GM23338 (cell line): ENCODE results near the gene TRDN. TPM values are rescaled to one million over a fixed set of nuclear protein-coding genes. Genes with fewer than 3 reads are reported as not detected.

ENCODE experiments used
- ATAC-seq: fragments of 200-7000 bp; cut with Tn5 transposase; 3 replicates; pipeline ENCODE4 v1.9.1; 2020
- DNase-seq: peaks from one replicate; pipeline ENCODE4 v3.0.0-alpha.2; 2015; ENCODE audit warnings: low spot score
- H2AFZ ChIP-seq: fragments of 200-600 bp; sonication (generic); 2 replicates; pipeline ENCODE4 v1.8.0; 2016; ENCODE audit warnings: antibody characterized with exemption, mild to moderate bottlenecking, moderate library complexity
- H3F3A ChIP-seq: fragments of 200-600 bp; sonication (generic); replicated peaks from 2 replicates; pipeline ENCODE4 v1.8.0; 2017; ENCODE audit warnings: antibody characterized with exemption, mixed run types, low read depth
- H3K27ac ChIP-seq: fragments of 200-600 bp; sonication (generic); 2 replicates; pipeline ENCODE4 v1.6.1; 2016; ENCODE audit warnings: low read depth
- H3K27me3 ChIP-seq: fragments of 200-600 bp; sonication (generic); 2 replicates; pipeline ENCODE4 v1.8.0; 2016; ENCODE audit warnings: mild to moderate bottlenecking, mixed run types, moderate library complexity; ENCODE audit not compliant: insufficient read depth
- H3K36me3 ChIP-seq: fragments of 200-600 bp; sonication (generic); 2 replicates; pipeline ENCODE4 v1.8.0; 2016; ENCODE audit warnings: mild to moderate bottlenecking; ENCODE audit not compliant: insufficient read depth
- H3K4me1 ChIP-seq: fragments of 200-600 bp; sonication (generic); 2 replicates; pipeline ENCODE4 v1.8.0; 2016; ENCODE audit warnings: mild to moderate bottlenecking, moderate library complexity; ENCODE audit not compliant: insufficient read depth
- H3K4me2 ChIP-seq: fragments of 200-600 bp; sonication (generic); 2 replicates; pipeline ENCODE4 v1.7.1; 2017; ENCODE audit warnings: mixed run types
- H3K4me3 ChIP-seq: fragments of 200-600 bp; sonication (generic); 2 replicates; pipeline ENCODE4 v1.6.1; 2016; ENCODE audit warnings: mixed run types
- H3K79me2 ChIP-seq: fragments of 200-600 bp; sonication (generic); replicated peaks from 2 replicates; pipeline ENCODE4 v1.8.0; 2017; ENCODE audit warnings: mild to moderate bottlenecking; ENCODE audit not compliant: insufficient read depth
- H3K9me2 ChIP-seq: fragments of 200-600 bp; sonication (generic); 2 replicates; pipeline ENCODE4 v1.8.0; 2017; ENCODE audit not compliant: insufficient read depth
- H4K20me1 ChIP-seq: fragments of 200-600 bp; sonication (generic); replicated peaks from 2 replicates; pipeline ENCODE4 v1.8.0; 2017; ENCODE audit warnings: mild to moderate bottlenecking; ENCODE audit not compliant: insufficient read depth
- H3K27ac Mint-ChIP-seq: 2 replicates; pipeline ENCODE4 v1.8.0; 2020; ENCODE audit warnings: inconsistent platforms, mild to moderate bottlenecking, moderate library complexity, mixed read lengths
- H3K27me3 Mint-ChIP-seq: 3 replicates; pipeline ENCODE4 v1.8.0; 2022; ENCODE audit warnings: low read depth, mild to moderate bottlenecking, moderate library complexity, mixed read lengths, inconsistent platforms; ENCODE audit not compliant: insufficient read depth, poor library complexity
- H3K36me3 Mint-ChIP-seq: 3 replicates; pipeline ENCODE4 v1.8.0; 2021; ENCODE audit warnings: low read depth, mild to moderate bottlenecking, inconsistent platforms, moderate library complexity, mixed read lengths
- H3K4me1 Mint-ChIP-seq: 3 replicates; pipeline ENCODE4 v1.8.0; 2020; ENCODE audit warnings: mild to moderate bottlenecking, inconsistent platforms, mixed read lengths
- H3K4me3 Mint-ChIP-seq: 3 replicates; pipeline ENCODE4 v1.8.0; 2021; ENCODE audit warnings: moderate library complexity, mild to moderate bottlenecking, inconsistent platforms, mixed read lengths
- H3K9me3 Mint-ChIP-seq: 3 replicates; pipeline ENCODE4 v1.8.0; 2020; ENCODE audit warnings: moderate library complexity, mild to moderate bottlenecking, inconsistent platforms, mixed read lengths
- CREB1 ChIP-seq: fragments of 250-450 bp; sonication (Bioruptor Pico); IDR thresholded peaks from 2 replicates; pipeline ENCODE4 v1.5.0; 2020; ENCODE audit warnings: low read depth, mild to moderate bottlenecking, moderate library complexity
- CTCF ChIP-seq, 2 experiments: fragments of 200-600 bp in 1 of 2; sonication (generic) in 1 of 2; conservative IDR thresholded peaks; 2 replicates each; pipeline versions ENCODE4 v1.5.1 to v1.6.1; 2016 to 2017; ENCODE audit warnings: antibody characterized with exemption in 2 of 2, low read depth in 2 of 2, mild to moderate bottlenecking in 2 of 2, moderate library complexity in 1 of 2
- EZH2 ChIP-seq: fragments of 200-600 bp; sonication (generic); IDR thresholded peaks from one replicate; pipeline ENCODE4 v1.8.0; 2017; ENCODE audit warnings: antibody characterized with exemption, mild to moderate bottlenecking, low read depth; ENCODE audit not compliant: unreplicated experiment
- EZH2phosphoT487 ChIP-seq: fragments of 200-600 bp; sonication (generic); IDR thresholded peaks from one replicate; pipeline ENCODE4 v1.8.1; 2018; ENCODE audit warnings: antibody characterized with exemption; ENCODE audit not compliant: unreplicated experiment
- JUNB ChIP-seq: IDR thresholded peaks from one replicate; pipeline ENCODE4 v1.6.1; 2016; ENCODE audit warnings: antibody characterized with exemption; ENCODE audit not compliant: unreplicated experiment
- REST ChIP-seq: IDR thresholded peaks from one replicate; pipeline ENCODE4 v1.6.1; 2018; ENCODE audit warnings: antibody characterized with exemption; ENCODE audit not compliant: unreplicated experiment
- STAT1 ChIP-seq: IDR thresholded peaks from one replicate; pipeline ENCODE4 v1.6.1; 2016; ENCODE audit warnings: antibody characterized with exemption; ENCODE audit not compliant: unreplicated experiment
- ZNF114 ChIP-seq: fragments of 250-450 bp; sonication (Bioruptor Pico); IDR thresholded peaks from 2 replicates; pipeline ENCODE4 v1.5.0; 2020; ENCODE audit warnings: mild to moderate bottlenecking, moderate library complexity
- ZNF462 ChIP-seq: fragments of 250-450 bp; sonication (Bioruptor Pico); IDR thresholded peaks from 2 replicates; pipeline ENCODE4 v1.5.0; 2020; ENCODE audit warnings: mild to moderate bottlenecking, moderate library complexity
- polyA plus RNA-seq: library from polyadenylated mRNA; unstranded; fragments of >200 nt; fragmentation: Nextera tagmentation; extraction: Ambion mirVana; gene quantifications from 2 replicates; pipeline ENCODE4 v1.2.1, GENCODE V29; 2016
- total RNA-seq: library from RNA; depleted of rRNA; stranded (reverse); fragments of >200 nt; shearing (Covaris generic); gene quantifications from 2 replicates; pipeline ENCODE4 v1.2.3, GENCODE V29; 2014
- TF ChIP-seq, protein P1 (sequence below): IDR thresholded peaks from 2 replicates; pipeline ENCODE4 v1.6.1; 2016; ENCODE audit warnings: antibody characterized with exemption

Gene TRDN
- total and polyA plus RNA-seq, 2 experiments from 2014 or later, result 35.5 to 137 TPM

- TF ChIP-seq ZNF462 (CRISPR knock-in tag) (no peak), STAT1 (no peak)
Observed at GRCh38 chr6:123434186-123434585, 202.6 kb downstream of the TRDN start (continued).

- DNase-seq, result no peak
- Histone ChIP-seq H3K79me2 (no peaks in the 10 kb centered on the region), H3K4me1 (no peaks in the 10 kb centered on the region), H3K4me3 (no peak overlapping the region), H3K4me2 (no peak overlapping the region), H4K20me1 (no peaks in the 10 kb centered on the region), H3K27ac (no peak overlapping the region), H3K27me3 (peaks cover under 1% of the 10 kb centered on the region; the same call in 1 of the 2 replicates), H3K9me2 (no peaks in the 10 kb centered on the region), H3K36me3 (no peaks in the 10 kb centered on the region), H2AFZ (no peak overlapping the region), H3F3A (no peaks in the 10 kb centered on the region)
- Mint-ChIP-seq H3K4me1 (no peaks in the 10 kb centered on the region), H3K36me3 (no peaks in the 10 kb centered on the region), H3K27me3 (no peaks in the 10 kb centered on the region), H3K9me3 (no peaks in the 10 kb centered on the region), H3K4me3 (no peak overlapping the region), H3K27ac (no peak overlapping the region)
- ATAC-seq, result no peak
- TF ChIP-seq CREB1 (no peak), REST (no peak), EZH2 (no peak), CTCF (conservative IDR thresholded peaks at IDR 0.05; ENCODE audit: low read depth in 2 of 2) (no peak), ZNF114 (CRISPR knock-in tag) (no peak), JUNB (no peak), EZH2phosphoT487 (no peak)
- TF ChIP-seq, protein P1, sequence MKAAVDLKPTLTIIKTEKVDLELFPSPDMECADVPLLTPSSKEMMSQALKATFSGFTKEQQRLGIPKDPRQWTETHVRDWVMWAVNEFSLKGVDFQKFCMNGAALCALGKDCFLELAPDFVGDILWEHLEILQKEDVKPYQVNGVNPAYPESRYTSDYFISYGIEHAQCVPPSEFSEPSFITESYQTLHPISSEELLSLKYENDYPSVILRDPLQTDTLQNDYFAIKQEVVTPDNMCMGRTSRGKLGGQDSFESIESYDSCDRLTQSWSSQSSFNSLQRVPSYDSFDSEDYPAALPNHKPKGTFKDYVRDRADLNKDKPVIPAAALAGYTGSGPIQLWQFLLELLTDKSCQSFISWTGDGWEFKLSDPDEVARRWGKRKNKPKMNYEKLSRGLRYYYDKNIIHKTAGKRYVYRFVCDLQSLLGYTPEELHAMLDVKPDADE, result no peak
Observed at GRCh38 chr6:123430970-123431369, 205.8 kb downstream of the TRDN start.
